T-helper 1 cell treated with Interleukin-12 subunit alpha and Interleukin-12 subunit beta and Interleukin-4 antibody, amounts not matched to agents 30 μg/mL and 1 μg/mL, for 36 hours (primary cell): ENCODE results near the gene CTNNA3.
"Not testable (repeated sequence)": the region's sequence is repeated elsewhere in the genome, so short reads cannot be mapped to it uniquely, and the experiment has no call there.

ENCODE experiments used
- H3K27ac Mint-ChIP-seq: one replicate; pipeline ENCODE4 v1.8.0; 2021; ENCODE audit warnings: mild to moderate bottlenecking, mixed read lengths
- H3K27me3 Mint-ChIP-seq: one replicate; pipeline ENCODE4 v1.8.0; 2021; ENCODE audit warnings: low read depth, mixed read lengths
- H3K36me3 Mint-ChIP-seq: one replicate; pipeline ENCODE4 v1.8.0; 2021; ENCODE audit warnings: low read depth, mixed read lengths
- H3K4me1 Mint-ChIP-seq: one replicate; pipeline ENCODE4 v1.8.0; 2021; ENCODE audit warnings: low read depth, mixed read lengths
- H3K4me3 Mint-ChIP-seq: one replicate; pipeline ENCODE4 v1.8.0; 2021; ENCODE audit warnings: mild to moderate bottlenecking, moderate library complexity, mixed read lengths
- H3K9me3 Mint-ChIP-seq: one replicate; pipeline ENCODE4 v1.8.0; 2021; ENCODE audit warnings: mixed read lengths

Gene CTNNA3

DNA sequence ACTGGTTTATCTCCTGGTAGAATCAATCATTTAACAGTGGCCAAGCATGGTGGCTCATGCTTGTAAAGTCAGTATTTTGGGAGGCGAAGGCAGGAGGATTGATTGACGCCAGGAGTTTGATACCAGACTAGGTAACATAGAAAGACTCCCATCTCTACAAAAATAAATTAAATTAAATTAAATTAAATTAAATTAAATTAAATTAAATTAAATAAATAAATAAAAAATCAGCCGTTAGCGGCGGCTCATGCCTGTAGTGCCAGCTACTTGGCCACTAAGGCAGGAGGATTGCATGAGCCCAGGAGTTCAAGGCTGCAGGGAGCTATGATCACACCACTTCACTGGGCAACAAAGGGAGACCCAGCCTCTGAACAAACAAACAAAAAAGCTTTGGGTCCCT lies 427.8 kb downstream of the CTNNA3 start:
- Mint-ChIP-seq H3K27ac (no peak overlapping the region), H3K27me3 (no peaks in the 10 kb centered on the region), H3K9me3 (no peaks in the 10 kb centered on the region), H3K4me1 (no peaks in the 10 kb centered on the region), H3K36me3 (no peaks in the 10 kb centered on the region), H3K4me3 (no peak overlapping the region)

DNA sequence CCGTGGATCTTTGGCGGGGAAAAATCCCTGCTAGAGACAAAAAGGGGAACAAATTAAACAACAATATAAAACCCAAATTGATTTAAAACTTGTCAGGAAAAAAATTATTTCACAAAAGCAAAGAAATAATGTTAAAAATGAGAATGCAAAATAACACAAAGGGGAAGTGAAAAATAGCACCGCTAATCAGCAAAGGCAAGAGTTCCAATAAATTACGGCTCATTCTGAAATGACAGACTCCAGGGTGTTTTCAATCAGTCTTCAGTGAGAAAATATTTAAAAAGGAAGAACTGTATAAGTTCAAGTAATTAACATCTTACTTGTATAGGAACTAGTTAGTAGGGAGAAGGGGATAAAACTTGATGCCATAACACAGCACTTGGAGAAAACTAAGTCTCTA lies 433.3 kb downstream of the CTNNA3 start:
- Mint-ChIP-seq H3K27ac (no peak overlapping the region), H3K36me3 (no peaks in the 10 kb centered on the region), H3K4me3 (no peak overlapping the region), H3K27me3 (no peaks in the 10 kb centered on the region), H3K4me1 (no peaks in the 10 kb centered on the region), H3K9me3 (no peaks in the 10 kb centered on the region)

DNA sequence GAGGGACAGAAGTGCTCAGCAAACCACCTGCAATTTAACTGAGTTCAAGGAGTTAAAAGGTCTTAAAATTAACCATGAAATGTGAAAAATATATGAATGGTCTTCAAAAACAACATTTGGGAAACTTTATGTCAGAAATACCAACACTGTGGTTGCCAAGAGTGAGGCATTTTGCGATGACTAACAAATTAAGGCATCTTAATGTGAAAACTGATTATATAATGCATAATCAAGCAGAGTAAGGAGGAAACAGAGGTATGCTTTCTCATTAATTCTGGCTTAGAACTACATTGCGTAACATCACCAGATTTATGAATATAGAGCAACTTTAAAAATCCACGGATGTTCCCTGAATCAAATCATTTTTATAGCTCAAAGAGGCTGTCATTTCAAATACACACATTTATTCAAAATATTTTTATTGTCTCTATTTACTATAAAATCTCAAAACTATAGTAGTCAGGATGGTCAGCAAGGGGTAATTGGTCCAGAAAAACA lies 434.6 kb downstream of the CTNNA3 start:
- no peak overlapping the region for H3K27ac Mint-ChIP-seq

DNA sequence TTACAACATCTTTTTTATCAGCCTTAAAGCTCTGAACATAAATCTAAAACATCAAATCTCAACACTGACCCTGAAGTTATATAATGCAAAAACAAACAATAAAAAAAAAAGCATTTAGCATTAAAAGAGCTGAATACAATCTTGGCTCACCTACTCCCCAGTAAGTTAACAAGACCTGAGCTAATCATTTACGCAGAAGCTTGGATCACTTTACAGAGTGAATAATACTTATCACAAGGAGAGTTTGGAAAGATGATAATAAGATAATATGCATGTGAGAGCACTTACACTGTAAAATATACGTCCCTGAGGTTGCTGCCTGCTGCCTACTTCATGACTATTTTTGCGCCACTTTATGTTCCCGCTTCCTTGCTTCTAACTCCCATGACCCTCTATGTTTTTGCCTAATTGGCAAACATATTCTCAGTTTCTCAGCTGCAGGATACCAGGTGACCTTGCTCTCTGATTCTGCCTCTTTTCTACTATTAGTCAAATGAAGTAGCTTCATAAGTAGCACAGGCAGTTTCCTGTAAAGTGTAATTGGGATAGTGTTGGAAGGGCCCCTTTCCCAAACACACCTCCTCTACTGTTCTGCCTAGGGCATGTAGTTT lies 436.6 kb downstream of the CTNNA3 start:
- H3K9me3 Mint-ChIP-seq, result no peaks in the 10 kb centered on the region
- H3K27ac Mint-ChIP-seq, result no peak overlapping the region
- no peaks in the 10 kb centered on the region for H3K36me3 Mint-ChIP-seq
- H3K27me3 Mint-ChIP-seq, result no peaks in the 10 kb centered on the region
- no peak overlapping the region for H3K4me3 Mint-ChIP-seq
- no peaks in the 10 kb centered on the region for H3K4me1 Mint-ChIP-seq

More for the DNA sequence above, 434.6 kb downstream of the CTNNA3 start:
- no peaks in the 10 kb centered on the region for H3K27me3 Mint-ChIP-seq
- H3K36me3 Mint-ChIP-seq, result no peaks in the 10 kb centered on the region
- no peak overlapping the region for H3K4me3 Mint-ChIP-seq
- no peaks in the 10 kb centered on the region for H3K9me3 Mint-ChIP-seq
- H3K4me1 Mint-ChIP-seq, result no peaks in the 10 kb centered on the region

DNA sequence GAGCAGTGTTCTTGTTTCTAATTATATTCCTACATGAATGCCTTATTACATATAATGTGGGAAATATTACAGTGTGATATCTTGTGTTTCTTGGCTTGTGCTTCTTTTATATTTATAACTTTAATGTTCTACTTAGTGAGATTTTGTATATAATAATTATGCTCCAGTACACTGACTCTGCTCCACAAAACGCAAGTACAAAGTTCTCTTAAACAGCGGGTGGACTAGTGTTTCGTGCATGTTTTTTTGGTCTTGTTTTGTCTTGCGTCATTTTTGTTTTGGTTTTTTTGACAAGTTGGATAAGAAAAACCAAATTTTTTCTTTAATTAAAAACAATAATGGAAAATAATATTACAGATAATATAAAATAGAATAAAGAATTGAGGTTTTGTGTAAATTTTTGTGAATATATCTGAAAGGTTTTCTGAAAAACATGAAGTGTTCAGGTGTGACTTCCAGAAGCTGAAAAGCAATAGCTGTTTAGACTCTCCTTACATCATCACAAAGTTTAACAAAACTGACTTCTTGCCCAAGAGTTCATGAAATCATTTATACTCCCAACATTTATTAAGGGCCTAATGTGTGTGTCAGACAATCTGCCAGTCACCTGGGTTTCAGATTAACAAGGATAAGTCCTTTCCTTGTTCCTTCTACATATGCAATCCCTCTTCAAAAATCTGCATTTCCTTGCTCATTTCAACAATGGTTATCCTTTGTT lies 438.4 kb downstream of the CTNNA3 start:
- Mint-ChIP-seq H3K27ac (no peak overlapping the region), H3K36me3 (no peaks in the 10 kb centered on the region), H3K27me3 (no peaks in the 10 kb centered on the region), H3K9me3 (no peaks in the 10 kb centered on the region), H3K4me3 (no peak overlapping the region), H3K4me1 (no peaks in the 10 kb centered on the region)

DNA sequence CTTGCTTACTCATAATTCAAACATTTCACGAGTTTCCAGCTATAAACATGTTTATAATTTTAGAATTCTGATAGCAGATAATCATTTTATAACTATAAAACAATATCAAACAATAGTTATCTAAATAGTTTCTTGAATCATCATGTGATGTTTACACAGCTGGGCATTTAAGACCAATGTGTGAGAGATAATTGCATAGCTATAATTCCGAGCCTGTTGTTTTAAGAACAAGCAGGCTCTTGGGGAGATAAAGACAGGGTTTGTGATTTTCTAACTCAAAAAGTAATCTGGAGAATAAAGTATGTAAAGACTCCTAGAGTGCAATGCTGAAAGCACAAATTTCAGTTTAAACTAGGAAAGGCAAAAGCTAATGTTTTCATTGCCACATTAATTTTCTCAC lies 439.0 kb downstream of the CTNNA3 start:
- no peaks in the 10 kb centered on the region for H3K9me3 Mint-ChIP-seq

DNA sequence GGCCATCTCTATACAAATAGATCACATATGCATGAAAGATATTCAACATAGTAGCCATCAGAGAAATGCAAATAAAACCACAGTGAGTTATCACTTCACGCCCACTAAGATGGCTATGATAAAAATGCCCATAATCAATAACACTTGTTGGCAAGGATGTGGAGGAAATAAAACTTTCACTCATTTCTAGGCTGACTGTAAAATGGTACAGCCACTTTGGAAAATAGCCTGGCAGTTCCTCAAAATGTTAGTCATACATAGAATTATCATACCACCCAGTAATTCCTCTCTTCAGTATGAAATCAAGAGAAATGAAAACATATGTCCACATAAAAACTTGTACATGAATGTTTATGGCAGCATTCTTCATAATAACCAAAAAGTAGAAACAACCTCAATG lies 445.3 kb downstream of the CTNNA3 start:
- Mint-ChIP-seq H3K4me1 (no peaks in the 10 kb centered on the region), H3K36me3 (no peaks in the 10 kb centered on the region), H3K4me3 (no peak overlapping the region), H3K9me3 (no peaks in the 10 kb centered on the region), H3K27me3 (no peaks in the 10 kb centered on the region), H3K27ac (no peak overlapping the region)

More for the DNA sequence above, 439.0 kb downstream of the CTNNA3 start:
- Mint-ChIP-seq H3K36me3 (no peaks in the 10 kb centered on the region), H3K27ac (no peak overlapping the region), H3K4me1 (no peaks in the 10 kb centered on the region), H3K4me3 (no peak overlapping the region), H3K27me3 (no peaks in the 10 kb centered on the region)

DNA sequence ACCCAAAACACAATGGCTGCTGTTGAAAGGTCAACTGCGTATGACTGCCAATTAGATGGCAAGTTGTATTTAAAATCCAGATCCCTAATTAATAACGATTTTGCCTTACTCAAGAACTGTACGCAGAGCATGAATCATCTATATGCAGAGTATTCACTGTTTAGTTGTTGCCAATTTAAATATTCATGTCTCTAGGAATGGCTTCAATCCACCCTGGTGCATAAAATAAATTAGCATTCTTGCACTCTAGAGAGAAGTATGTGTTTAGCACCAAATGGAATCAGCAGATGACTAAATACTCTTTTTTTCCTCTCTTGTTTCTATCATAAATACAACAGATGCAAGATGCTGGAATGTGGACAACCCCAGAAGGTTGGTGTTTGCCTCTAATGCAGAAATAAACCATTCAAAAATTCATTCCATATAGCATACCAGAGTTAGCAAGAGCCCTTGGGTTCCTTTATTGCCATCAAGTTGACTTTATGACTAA lies 449.9 kb downstream of the CTNNA3 start:
- no peaks in the 10 kb centered on the region for H3K27me3 Mint-ChIP-seq
- no peaks in the 10 kb centered on the region for H3K9me3 Mint-ChIP-seq
- H3K36me3 Mint-ChIP-seq, result no peaks in the 10 kb centered on the region
- H3K27ac Mint-ChIP-seq, result no peak overlapping the region
- H3K4me1 Mint-ChIP-seq, result no peaks in the 10 kb centered on the region
- H3K4me3 Mint-ChIP-seq, result no peak overlapping the region

DNA sequence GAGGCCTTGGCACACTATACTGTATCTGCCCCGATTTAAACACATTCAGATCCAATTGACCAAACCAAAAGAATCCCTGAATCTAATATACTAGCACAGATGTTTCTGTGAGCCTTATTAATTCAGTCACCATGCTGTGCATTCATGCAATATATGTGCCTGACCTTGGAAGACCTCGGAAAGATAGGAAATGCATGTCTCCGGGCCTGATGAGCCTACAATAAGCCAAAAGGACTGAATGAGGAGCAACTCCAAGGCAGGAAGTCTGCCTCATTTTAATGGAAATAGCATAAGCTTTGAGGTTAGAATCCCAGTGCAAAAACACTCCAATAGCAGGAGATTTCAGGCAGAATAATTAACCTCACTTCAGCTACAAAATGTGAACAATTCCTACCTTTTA lies 453.5 kb downstream of the CTNNA3 start:
- no peaks in the 10 kb centered on the region for H3K27me3 Mint-ChIP-seq
- H3K4me3 Mint-ChIP-seq, result no peak overlapping the region
- H3K4me1 Mint-ChIP-seq, result no peaks in the 10 kb centered on the region
- H3K36me3 Mint-ChIP-seq, result no peaks in the 10 kb centered on the region
- H3K27ac Mint-ChIP-seq, result no peak overlapping the region
- H3K9me3 Mint-ChIP-seq, result peaks cover 5% of the 10 kb centered on the region

DNA sequence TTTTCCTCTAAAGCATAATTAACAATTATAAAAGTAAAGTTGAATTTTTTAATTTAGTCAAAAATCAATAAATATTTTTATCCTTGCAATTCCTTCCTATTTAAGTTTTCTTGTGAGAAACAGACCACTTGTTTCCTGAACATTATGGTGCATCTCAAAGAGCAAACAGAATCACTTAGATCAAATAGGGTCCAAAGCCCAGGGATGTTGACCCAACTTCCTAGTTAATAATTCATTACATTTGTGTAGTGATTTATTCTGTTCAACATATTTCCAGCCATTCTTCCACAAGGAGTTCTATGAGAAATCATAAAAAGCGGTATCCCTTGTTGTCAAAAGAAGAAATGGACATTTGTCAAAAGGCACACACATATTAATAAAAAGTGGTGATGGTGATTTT lies 454.5 kb downstream of the CTNNA3 start:
- Mint-ChIP-seq H3K27me3 (no peaks in the 10 kb centered on the region), H3K9me3 (peaks cover 5% of the 10 kb centered on the region), H3K36me3 (no peaks in the 10 kb centered on the region), H3K4me1 (no peaks in the 10 kb centered on the region), H3K4me3 (no peak overlapping the region), H3K27ac (no peak overlapping the region)

DNA sequence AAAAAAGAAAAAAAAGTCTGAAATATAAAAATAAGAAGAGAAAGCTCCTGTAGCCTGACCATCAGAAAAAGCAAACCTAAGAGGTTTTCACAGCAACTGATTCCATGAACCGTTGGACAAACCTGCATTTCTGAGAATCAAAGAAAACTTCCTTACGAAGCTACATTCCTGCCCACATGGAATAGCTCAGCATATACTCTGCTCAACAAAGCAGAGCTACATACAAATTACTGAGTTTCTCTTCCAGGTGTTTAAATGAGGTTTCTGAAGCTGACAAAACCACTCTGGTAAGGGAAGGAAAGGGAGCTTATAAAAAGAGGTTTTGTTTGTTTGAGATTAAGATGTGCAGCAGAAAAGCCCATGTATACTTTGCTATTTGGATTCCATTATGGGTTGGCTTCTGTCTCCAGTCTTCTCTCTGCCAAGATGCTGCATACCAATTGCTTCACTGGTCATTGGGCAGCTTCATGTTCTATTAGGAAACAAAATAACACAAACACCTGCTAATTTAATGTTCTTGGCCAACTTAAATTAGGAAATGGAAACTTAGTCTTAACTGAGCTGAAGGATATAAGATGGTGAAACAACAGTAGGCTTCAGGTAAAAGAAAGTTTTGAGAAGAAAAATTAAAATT lies 456.0 kb downstream of the CTNNA3 start:
- H3K27me3 Mint-ChIP-seq, result no peaks in the 10 kb centered on the region
- H3K9me3 Mint-ChIP-seq, result peaks cover 5% of the 10 kb centered on the region
- no peaks in the 10 kb centered on the region for H3K36me3 Mint-ChIP-seq
- H3K4me1 Mint-ChIP-seq, result no peaks in the 10 kb centered on the region
- no peak overlapping the region for H3K27ac Mint-ChIP-seq
- H3K4me3 Mint-ChIP-seq, result no peak overlapping the region

DNA sequence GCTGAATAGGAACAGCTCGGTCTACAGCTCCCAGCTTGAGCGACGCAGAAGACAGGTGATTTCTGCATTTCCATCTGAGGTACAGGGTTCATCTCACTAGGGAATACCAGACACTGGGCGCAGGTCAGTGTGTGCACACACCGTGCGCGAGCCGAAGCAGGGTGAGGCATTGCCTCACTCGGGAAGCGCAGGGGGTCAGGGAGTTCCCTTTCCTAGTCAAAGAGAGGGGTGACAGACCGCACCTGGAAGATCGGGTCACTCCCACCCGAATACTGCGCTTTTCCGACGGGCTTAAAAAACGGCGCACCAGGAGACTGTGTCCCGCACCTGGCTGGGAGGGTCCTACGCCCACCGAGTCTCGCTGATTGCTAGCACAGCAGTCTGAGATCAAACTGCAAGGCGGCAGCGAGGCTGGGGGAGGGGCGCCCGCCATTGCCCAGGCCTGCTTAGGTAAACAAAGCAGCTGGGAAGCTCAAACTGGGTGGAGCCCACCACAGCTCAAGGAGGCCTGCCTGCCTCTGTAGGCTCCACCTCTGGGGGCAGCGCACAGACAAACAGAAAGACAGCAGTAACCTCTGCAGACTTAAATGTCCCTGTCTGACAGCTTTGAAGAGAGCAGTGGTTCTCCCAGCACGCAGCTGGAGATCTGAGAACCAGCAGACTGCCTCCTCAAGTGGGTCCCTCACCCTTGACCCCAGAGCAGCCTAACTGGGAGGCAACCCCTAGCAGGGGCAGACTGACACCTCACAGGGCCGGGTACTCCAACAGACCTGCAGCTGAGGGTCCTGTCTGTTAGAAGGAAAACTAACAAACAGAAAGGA lies 465.1 kb downstream of the CTNNA3 start:
- not testable (repeated sequence) for H3K4me1 Mint-ChIP-seq, H3K4me3 Mint-ChIP-seq, H3K27me3 Mint-ChIP-seq, H3K27ac Mint-ChIP-seq, H3K36me3 Mint-ChIP-seq
- peaks cover 18% of the 10 kb centered on the region for H3K9me3 Mint-ChIP-seq

DNA sequence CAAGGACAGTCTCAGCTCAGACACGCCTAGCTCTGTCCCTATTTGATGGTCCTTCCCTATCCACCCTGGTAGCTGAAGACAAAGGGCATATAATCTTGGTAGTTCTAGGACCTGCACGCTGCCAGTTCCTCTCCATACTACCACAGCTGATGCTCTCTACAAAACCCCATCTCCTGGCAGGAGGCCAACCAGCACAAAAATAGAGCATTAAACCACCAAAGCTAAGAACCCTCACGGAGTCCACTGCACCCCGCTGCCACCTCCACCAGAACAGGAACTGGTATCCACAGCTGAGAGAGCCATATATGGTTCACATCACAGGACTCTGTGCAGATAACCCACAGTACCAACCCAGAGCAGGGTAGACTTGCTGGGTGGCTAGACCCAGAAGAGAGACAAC lies 470.8 kb downstream of the CTNNA3 start:
- H3K27ac Mint-ChIP-seq, result no peak overlapping the region
- no peaks in the 10 kb centered on the region for H3K4me1 Mint-ChIP-seq
- H3K9me3 Mint-ChIP-seq, result peaks cover 13% of the 10 kb centered on the region
- H3K4me3 Mint-ChIP-seq, result no peak overlapping the region
- H3K27me3 Mint-ChIP-seq, result peaks cover under 1% of the 10 kb centered on the region
- H3K36me3 Mint-ChIP-seq, result no peaks in the 10 kb centered on the region

DNA sequence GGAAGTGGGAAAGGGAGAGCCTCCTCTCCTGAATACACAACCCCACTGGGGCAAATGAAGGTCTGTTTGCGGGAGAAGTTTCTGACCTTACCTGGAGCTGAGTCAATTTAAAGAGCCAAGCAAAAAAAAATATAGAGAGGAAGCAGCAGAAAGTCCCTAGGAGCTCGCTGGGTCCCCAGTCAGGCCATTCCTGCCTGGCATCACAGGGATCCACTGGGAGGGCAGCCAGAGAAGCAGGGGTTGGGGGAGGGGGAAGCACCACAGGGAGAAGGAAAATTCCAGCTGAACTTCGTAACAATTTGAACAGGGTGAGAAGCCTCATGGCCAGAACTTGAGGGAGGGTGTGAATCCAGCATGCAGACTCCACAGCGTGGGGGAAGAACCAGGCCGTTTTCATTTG lies 471.4 kb downstream of the CTNNA3 start:
- H3K9me3 Mint-ChIP-seq, result peaks cover 7% of the 10 kb centered on the region
- H3K27ac Mint-ChIP-seq, result no peak overlapping the region
- no peaks in the 10 kb centered on the region for H3K36me3 Mint-ChIP-seq
- no peak overlapping the region for H3K4me3 Mint-ChIP-seq
- H3K27me3 Mint-ChIP-seq, result no peaks in the 10 kb centered on the region
- H3K4me1 Mint-ChIP-seq, result no peaks in the 10 kb centered on the region
